Thoracic aorta (tissue), 2 donors: Measurements from ENCODE around the gene CCDC27. TPM values are rescaled to one million over a fixed set of nuclear protein-coding genes. Genes with fewer than 3 reads are reported as not detected.
A peak's percentile ranks its signal among the peaks of the same experiment; 100 is the strongest.

Experiments
- ATAC-seq: fragments of 150-250 bp; one replicate; pipeline ENCODE4 v1.8.0; 2017; ENCODE audit warnings: low read depth; ENCODE audit not compliant: insufficient number of reproducible peaks, low FRiP score
- DNase-seq: peaks from one replicate; pipeline ENCODE4 v3.0.0-alpha.2; 2020; ENCODE audit warnings: low spot score
- H3K27ac ChIP-seq, 2 donors: fragments of 200-600 bp; sonication (generic); 1 replicate in 1 of 2; 2 replicates in 1 of 2; pipeline ENCODE4 v1.5.1; 2016; ENCODE audit warnings: mild to moderate bottlenecking in 2 of 2, moderate library complexity in 2 of 2
- H3K27me3 ChIP-seq: fragments of 200-600 bp; sonication (generic); replicated peaks from 2 replicates; pipeline ENCODE4 v1.6.0; 2016; ENCODE audit warnings: mild to moderate bottlenecking; ENCODE audit not compliant: insufficient read depth
- H3K36me3 ChIP-seq: fragments of 200-600 bp; sonication (generic); one replicate; pipeline ENCODE4 v1.5.1; 2016
- H3K4me1 ChIP-seq, 2 donors: fragments of 200-600 bp; sonication (generic); 1 replicate in 1 of 2; 2 replicates in 1 of 2; pipeline versions ENCODE4 v1.5.1 to v1.6.0; 2016; ENCODE audit warnings: low read depth in 2 of 2, mild to moderate bottlenecking in 1 of 2; ENCODE audit not compliant: control insufficient read depth in 1 of 2
- H3K4me3 ChIP-seq: fragments of 200-600 bp; sonication (generic); 2 replicates; pipeline ENCODE4 v1.5.1; 2016; ENCODE audit warnings: mild to moderate bottlenecking
- H3K9me3 ChIP-seq: fragments of 200-600 bp; sonication (generic); 2 replicates; pipeline ENCODE4 v1.5.1; 2016
- total RNA-seq, 2 donors: library from RNA; depleted of rRNA; stranded (reverse); fragments of >200 nt; gene quantifications; one replicate each; pipeline versions ENCODE4 v1.1.0 to v1.2.3, GENCODE V29; 2016
- TF ChIP-seq, protein P1 (sequence below): fragments of 200-600 bp; sonication (generic); IDR thresholded peaks from one replicate; pipeline ENCODE4 v1.5.1; 2019; ENCODE audit warnings: antibody characterized with exemption

CCDC27 gene
- total RNA-seq, 2 donors from 2014 or later, result not detected

DNA sequence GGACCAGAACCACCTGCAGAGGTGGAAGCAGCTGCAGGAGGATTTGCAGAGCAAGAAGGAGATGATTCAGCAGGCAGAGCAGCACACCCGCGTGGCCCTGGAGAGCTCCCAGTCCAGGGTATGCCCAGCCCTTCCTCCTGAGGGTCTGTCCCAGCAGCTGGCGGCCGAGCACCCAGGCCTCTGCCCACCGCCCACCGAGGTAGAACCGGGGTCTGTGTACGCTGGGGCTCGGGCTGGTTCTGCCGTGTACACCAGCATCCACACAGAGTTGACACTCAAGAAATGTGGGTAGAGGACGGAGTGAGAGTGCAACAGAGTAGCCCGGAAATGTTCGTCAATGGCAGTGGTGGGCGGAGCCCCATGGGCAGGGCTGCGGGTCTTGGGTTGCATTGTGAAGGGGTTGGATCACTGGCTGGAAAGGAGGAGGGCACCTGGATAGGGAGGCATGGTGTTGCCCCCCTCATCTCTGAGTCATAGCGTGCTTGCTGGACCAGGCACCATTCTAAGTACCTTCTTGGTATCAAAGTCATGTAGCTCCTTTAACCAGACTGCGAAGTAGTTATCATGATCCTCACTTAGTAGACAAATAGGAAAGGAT is 15.2 kb downstream of the CCDC27 start:
- Histone ChIP-seq H3K27me3 (no peaks in the 10 kb centered on the region), H3K9me3 (no peaks in the 10 kb centered on the region), H3K36me3 (no peaks in the 10 kb centered on the region), H3K27ac (no peak overlapping the region), H3K4me1 (peaks cover 3 to 11% of the 10 kb centered on the region in 2 donors), H3K4me3 (no peak overlapping the region)
- TF ChIP-seq, protein P1, sequence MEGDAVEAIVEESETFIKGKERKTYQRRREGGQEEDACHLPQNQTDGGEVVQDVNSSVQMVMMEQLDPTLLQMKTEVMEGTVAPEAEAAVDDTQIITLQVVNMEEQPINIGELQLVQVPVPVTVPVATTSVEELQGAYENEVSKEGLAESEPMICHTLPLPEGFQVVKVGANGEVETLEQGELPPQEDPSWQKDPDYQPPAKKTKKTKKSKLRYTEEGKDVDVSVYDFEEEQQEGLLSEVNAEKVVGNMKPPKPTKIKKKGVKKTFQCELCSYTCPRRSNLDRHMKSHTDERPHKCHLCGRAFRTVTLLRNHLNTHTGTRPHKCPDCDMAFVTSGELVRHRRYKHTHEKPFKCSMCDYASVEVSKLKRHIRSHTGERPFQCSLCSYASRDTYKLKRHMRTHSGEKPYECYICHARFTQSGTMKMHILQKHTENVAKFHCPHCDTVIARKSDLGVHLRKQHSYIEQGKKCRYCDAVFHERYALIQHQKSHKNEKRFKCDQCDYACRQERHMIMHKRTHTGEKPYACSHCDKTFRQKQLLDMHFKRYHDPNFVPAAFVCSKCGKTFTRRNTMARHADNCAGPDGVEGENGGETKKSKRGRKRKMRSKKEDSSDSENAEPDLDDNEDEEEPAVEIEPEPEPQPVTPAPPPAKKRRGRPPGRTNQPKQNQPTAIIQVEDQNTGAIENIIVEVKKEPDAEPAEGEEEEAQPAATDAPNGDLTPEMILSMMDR, result no peak
- ATAC-seq (no peak), DNase-seq (no peak)

DNA sequence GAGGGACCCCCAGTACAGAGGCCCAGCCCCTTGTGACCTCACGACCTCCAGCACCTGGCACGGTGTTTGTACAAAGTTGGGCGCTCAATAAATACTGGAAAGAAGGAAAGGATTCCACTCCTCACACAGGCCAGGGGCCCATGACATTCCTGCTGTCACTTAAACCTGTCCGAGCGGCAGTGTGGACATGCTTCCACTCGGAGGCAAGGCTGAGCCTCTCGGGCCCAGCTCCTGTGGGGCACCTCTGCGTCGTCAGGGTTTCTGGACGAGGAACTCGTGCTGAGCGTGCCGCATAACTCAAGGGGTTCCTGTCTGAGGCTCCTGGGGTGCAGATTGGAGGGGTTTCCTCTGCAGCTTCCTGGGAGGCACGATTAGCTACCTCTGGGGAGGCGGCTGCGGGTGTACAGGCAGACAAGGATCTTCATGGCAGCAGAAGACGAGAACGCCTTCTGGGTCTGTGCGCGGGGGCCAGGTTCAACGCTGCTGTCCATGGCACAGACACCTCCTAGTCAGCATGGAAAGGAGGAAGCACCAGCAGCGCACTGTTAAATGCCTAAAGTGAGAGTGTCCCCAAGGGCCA is 16.7 kb downstream of the CCDC27 start:
- Histone ChIP-seq H3K27me3 (no peaks in the 10 kb centered on the region), H3K36me3 (no peaks in the 10 kb centered on the region), H3K4me3 (no peak overlapping the region), H3K4me1 (peaks cover 6 to 23% of the 10 kb centered on the region in 2 donors), H3K9me3 (no peaks in the 10 kb centered on the region), H3K27ac (no peak overlapping the region)
- TF ChIP-seq, protein P1, result no peak
- DNase-seq (no peak), ATAC-seq (no peak)

DNA sequence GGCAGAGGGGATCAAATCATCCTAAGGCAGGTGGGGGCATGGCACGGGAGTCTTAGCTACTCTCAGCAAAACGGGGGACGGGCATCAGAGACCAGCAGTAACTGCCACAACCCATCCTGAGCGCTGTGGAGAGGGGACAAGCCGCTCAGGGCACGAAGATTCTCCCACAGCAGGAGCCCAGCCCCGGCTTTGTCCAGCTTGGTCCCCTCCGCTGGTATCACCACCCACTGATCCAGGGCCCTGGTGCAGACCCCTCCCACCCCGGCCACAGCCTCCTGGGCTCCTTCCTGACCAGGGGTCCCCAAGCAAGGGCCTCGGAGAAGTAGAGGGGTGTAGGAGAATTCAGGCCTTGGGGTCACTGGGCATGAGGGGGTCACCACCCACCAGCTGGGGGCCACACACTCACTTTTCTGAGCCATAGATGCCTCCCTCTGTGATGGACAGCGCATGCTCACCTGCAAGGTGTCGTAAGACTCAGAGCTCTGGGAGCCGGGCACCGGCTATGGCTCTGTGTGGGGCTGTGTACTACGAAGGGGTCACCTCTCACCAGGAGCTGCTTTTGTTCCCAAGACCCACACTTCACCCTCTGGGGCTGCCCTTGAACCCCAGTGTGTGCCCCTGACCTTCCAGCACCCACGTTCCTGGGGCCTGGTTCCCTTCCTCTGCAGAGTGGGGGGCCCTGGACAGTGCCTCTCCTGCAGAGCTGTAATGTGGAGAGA is 18.0 kb downstream of the CCDC27 start:
- H3K4me1 ChIP-seq, result peaks cover 6 to 23% of the 10 kb centered on the region in 2 donors

DNA sequence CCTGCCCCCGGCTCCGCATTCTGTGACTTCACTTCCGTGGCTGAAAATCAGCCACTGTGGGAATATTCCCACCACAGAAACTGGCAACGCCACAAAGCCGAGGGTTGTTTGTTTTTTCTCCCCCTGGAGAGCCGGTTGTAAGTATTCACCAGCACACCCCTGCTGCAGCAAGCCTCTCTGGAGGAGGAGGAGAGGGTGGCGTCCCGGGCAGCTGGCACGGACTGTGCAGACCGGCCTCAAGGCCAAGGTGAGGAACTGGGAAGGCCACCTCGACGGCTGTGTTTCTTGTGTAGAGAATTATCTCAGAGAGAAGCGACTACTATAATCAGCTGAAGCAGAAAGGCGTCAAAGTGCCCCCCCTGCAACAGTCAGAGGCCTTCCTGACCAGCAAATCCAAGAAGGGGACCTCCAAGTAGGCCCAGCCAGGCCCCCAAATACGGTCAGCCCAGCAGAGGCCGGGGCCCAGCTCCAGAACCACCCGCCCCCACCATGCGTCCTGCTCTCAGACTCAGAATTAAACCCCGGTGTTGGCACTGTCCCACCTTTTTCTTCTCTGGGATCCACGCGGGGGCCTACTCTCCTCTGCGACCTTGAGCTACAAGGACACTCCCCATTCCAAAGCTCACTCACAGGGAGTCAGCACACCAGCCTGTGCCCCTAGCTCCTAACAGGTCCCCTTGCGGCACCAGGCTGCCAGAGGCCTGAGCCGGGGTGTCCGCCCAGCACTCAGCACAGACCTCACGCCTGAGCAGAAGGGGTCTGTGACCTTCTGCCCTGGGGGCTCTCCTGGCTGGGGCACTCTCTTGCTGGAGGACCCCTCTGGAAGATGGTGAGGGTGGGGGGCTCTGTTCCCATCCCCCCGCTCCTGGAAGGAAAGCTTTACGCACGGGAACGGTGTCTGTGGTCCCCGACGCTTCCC is 19.1 kb downstream of the CCDC27 start:
- Histone ChIP-seq H3K4me3 (peak overlapping the region; percentile 90), H3K27me3 (no peaks in the 10 kb centered on the region), H3K27ac (no peak overlapping the region), H3K36me3 (no peaks in the 10 kb centered on the region), H3K9me3 (no peaks in the 10 kb centered on the region), H3K4me1 (peaks cover 6 to 23% of the 10 kb centered on the region in 2 donors)
- TF ChIP-seq, protein P1, result no peak
- ATAC-seq, result no peak
- no peak for DNase-seq

More for the DNA sequence above, 18.0 kb downstream of the CCDC27 start:
- H3K4me3 ChIP-seq, result no peak overlapping the region
- no peaks in the 10 kb centered on the region for H3K27me3 ChIP-seq
- TF ChIP-seq, protein P1, result no peak
- no peak overlapping the region for H3K27ac ChIP-seq
- ATAC-seq (no peak), DNase-seq (no peak)
- H3K9me3 ChIP-seq, result no peaks in the 10 kb centered on the region
- no peaks in the 10 kb centered on the region for H3K36me3 ChIP-seq
